GM13977 (cell line): ENCODE results near the gene KIAA1671.

ENCODE experiments used
- DNase-seq: peaks from one replicate; pipeline ENCODE4 v3.0.0; 2012; ENCODE audit warnings: low spot score
- in situ Hi-C: fragments of 300-500 bp; cut with MboI; formaldehyde crosslinking; loops from one replicate; pipeline ENCODE4 v1.12.0; 2022; ENCODE audit warnings: low sequenced_read_pairs, low pct_unique_long_range_greater_than_20kb, mixed read lengths, inconsistent platforms; ENCODE audit not compliant: unreplicated experiment
- TF ChIP-seq, protein P1 (sequence below): IDR thresholded peaks from 2 replicates; pipeline ENCODE4 v1.5.1; 2012; ENCODE audit warnings: mild to moderate bottlenecking, control low read depth; ENCODE audit not compliant: insufficient read depth; ENCODE audit errors: extremely low read depth, missing control alignments

Gene KIAA1671

DNA sequence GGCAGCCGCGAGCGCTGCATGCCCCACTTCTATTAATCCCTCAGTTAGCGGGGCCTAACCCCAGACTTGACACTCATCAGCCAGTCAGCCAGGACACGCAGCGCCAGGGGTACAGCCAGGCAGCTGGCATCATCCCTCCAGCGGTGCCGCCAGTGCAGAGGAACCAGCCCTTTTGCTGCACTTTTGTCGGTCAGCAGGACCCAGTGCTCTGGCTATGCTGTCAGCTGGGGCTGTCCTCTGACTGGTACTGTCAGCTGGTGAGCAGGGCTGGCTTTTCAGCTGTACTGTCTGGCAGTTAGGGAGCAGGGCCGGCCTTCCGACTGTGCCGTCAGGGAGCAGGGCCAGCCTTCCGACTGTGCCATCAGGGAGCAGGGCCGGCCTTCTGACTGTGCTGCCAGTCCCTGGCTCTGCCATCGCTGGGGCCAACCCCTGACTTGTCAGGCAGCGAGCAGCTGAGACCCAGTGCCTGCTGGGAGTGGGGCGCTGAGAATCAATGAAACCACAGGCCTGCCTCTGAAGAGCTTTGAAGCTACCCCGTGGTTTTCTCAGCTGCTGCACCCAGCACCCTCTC is 115.4 kb downstream of the KIAA1671 start:
- DNase-seq: no peak
- in situ Hi-C loops: no loop called here

DNA sequence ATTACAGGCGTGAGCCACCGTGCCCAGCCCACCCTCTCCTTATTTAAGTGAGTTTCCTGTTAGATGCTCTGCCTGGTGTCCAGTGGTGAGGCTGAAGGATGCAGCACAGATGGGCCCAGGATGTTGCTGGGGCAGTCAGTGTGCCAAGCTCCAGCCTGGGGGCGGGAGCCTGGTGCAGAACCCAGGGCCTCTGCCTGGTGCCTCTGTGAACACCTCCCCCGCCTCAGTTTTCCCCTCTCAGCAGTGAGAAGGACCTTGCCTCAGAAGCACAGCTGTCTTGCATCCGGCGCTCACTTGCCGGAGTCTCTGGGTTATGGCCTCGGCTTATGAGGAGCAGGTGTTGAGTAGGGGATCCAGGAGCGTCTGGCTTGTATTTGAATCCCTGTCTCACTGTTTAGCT is 116.2 kb downstream of the KIAA1671 start:
- TF ChIP-seq, protein P1, sequence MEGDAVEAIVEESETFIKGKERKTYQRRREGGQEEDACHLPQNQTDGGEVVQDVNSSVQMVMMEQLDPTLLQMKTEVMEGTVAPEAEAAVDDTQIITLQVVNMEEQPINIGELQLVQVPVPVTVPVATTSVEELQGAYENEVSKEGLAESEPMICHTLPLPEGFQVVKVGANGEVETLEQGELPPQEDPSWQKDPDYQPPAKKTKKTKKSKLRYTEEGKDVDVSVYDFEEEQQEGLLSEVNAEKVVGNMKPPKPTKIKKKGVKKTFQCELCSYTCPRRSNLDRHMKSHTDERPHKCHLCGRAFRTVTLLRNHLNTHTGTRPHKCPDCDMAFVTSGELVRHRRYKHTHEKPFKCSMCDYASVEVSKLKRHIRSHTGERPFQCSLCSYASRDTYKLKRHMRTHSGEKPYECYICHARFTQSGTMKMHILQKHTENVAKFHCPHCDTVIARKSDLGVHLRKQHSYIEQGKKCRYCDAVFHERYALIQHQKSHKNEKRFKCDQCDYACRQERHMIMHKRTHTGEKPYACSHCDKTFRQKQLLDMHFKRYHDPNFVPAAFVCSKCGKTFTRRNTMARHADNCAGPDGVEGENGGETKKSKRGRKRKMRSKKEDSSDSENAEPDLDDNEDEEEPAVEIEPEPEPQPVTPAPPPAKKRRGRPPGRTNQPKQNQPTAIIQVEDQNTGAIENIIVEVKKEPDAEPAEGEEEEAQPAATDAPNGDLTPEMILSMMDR: no peak
- in situ Hi-C loops: no loop called here
- no peak for DNase-seq

More for the DNA sequence above, 115.4 kb downstream of the KIAA1671 start:
- TF ChIP-seq, protein P1: no peak

DNA sequence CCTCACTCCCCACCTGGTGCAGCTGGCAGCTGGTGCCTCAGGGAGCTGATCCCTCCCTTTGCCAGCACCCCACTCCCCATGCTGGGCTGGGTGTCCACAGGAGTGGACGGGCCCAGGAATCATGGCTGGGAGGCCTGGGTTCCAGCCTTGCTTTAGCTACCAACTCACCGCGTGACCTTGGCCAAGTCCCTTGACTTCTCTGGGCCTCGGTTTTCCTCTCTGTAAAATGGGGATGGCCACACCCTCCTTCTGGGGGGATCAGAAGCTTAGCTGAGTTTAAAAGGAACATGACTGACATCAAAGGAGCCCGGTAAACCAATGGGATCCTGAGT is 116.9 kb downstream of the KIAA1671 start:
- no peak for DNase-seq
- TF ChIP-seq, protein P1: no peak
- in situ Hi-C loops: no loop called here

DNA sequence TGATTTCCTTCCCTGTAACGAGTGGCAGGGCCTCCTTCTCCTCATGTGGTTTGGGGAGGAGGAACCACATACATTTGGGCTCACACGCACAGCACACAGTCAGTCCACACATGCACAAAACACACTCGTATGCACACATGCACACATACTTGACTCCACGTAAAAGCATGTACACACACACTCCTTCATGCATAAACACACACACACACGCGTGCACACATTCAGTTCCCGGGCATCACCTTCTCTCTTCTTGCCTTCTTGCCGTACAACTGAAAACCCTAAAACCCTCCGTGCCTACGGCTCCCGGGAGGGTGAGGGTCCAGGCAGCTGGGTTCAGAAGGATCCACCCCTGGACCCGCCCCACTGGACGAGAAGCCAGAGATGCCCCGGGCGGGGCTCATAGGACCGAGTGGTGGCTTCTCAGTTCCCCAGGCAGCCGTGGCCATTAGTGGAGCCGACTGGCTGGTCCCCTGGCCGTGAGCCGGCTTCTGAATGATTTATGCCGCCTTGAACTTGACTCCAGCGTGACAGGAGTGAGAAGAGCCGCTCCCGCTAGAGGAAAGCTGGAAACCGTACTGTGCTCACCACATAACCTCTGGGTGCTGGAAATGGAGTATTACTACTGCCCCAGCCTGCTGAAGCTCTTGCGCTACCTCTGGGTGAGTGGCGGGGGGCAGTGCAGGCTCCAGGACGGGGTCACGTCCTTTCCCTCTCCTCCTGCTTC is 117.4 kb downstream of the KIAA1671 start:
- no peak for DNase-seq
- in situ Hi-C loops: no loop called here
- TF ChIP-seq, protein P1: no peak

DNA sequence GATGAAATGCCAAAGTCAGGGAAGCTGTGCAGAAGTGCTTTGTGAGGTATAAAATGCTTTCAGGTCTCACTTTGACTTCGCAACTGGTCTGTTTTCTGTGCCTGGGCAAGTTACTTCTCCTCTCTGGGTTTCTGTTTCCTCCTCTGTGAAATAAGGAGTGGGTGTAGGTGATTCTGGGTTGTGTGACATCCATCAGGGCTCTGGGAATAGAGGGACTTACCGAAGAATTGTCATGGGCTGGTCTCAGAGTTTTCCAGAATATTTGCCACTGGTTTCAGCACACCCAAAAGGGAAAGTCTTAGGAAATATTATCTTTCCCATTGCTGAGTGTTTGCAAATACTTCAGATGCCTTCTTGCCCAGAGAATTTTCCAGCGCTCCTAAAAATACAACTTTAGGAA is 118.4 kb downstream of the KIAA1671 start:
- in situ Hi-C loops: no loop called here
- TF ChIP-seq, protein P1: no peak
- no peak for DNase-seq

DNA sequence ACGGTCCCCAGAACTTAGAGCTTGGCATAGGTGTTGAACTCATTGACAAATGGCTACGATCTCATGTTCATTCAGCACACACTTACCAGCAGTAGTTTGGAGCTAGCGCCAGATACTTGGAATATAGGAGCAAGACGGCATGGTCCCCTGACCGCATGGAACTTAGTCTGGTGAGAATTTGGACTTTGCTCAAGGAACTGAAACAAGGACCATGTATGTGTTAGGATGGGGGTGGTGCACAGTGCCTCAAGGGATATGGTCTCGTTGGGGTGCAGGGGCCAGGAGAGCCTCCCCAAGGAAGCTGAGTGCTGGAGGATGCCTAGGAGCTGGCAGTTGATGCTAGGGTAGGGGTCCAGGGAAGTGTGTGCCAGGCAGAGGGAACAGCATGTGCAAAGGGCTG is 119.2 kb downstream of the KIAA1671 start:
- in situ Hi-C loops: no loop called here
- TF ChIP-seq, protein P1: no peak

More for the DNA sequence above, 119.2 kb downstream of the KIAA1671 start:
- DNase-seq: no peak
